ENCODE results near the gene ABCG4.
"Not testable (repeated sequence)": the region's sequence is repeated elsewhere in the genome, so short reads cannot be mapped to it uniquely, and the experiment has no call there.

Gene ABCG4

DNA sequence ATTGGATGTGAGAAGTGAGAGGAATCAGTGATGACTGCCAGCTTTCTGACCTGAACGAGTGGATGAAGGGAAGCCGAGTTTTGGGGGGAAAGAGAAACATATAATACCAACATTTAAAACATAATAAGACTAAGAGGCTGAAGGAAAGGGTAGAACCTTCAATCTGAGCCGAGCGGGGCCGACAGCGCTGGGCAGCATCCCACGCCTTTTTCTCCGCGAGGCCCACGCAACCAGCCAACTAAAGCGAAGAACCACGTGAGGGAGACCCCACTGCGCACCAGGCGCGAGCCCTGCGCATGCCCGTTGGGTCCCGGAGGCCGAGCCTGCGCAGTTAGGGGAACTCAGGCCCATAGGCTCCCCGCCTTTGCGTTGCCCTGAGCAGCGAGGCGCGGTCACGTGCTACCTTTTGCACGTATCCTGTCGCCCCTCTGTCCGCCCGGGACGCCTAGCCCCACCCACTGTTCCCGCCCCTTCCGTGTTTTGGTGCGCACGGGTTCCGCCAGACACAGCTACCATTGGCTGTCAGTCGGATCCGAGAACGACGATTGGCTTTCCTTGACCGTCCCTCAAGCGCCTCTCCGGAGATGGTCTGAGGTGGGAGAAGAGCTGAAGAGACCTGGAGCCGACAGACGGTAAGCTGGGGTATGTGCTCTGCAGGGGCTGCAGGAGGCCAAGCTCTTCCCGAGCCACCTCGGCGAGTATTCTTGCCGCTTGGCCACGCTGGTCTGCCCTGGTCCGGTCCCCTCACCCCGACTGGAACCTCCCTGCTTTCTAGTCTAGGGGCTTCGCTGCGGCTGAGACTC is 27.6 kb upstream of the ABCG4 start, which contains the start of gene HINFP:
TSS of gene HINFP (plus strand) at position 573 of the 803 bp plus-strand sequence. CDS start 5,365 bp downstream, outside the sequence.
- peak; percentile 96 for ATAC-seq (ENCODE audit: low read depth)
- Mint-ChIP-seq H3K27me3 (no peaks in the 10 kb centered on the region), H3K27ac (peak within 1 kb of the TSS; percentile 92), H3K9me3 (no peaks in the 10 kb centered on the region), H3K4me1 (peaks cover 20% of the 10 kb centered on the region), H3K36me3 (no peaks in the 10 kb centered on the region), H3K4me3 (peak within 1 kb of the TSS; percentile 90)
- DNase-seq (ENCODE audit: low spot score in 2 of 2), result peak; percentile 94 to 98

DNA sequence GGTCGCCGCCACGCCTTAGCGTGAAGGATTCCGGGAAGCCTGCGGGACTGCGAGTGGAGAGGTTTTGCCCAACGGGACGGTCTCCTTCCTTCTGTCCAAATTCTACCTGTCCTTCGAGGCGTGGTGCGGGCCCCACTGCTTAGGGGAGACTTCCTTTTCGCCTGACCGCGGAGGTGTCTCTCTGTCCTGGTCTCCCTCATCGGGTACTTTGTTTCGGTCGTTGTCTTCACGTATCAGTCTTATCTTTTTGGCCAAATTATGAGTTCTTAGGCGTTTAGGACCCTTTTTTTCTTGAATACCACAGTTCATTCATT is 27.1 kb upstream of the ABCG4 start:
- ATAC-seq (ENCODE audit: low read depth) (peak; percentile 0), DNase-seq (ENCODE audit: low spot score in 2 of 2) (no peak)
- Mint-ChIP-seq H3K27ac (peak overlapping the region; percentile 92), H3K4me1 (peaks cover 22% of the 10 kb centered on the region), H3K27me3 (no peaks in the 10 kb centered on the region), H3K36me3 (no peaks in the 10 kb centered on the region), H3K9me3 (no peaks in the 10 kb centered on the region), H3K4me3 (peak overlapping the region; percentile 90)

DNA sequence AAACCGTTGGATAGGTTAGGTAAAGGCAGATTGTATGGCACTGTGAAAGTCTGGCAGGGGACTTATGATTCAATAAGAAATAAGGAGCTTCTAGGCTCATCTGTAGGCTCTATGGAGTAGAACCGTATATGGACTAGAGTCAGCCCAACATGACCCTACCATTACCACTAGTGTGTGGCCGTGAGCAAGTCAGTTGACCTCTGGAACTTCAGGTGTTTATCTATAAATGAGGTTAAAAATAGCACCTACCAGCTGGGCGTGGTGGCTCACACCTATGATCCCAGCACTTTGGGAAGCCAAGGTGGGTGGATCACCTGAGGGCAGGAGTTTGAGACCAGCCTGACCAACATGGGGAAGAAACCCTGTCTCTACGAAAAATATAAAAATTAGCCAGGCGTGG is 23.0 kb upstream of the ABCG4 start:
- no peak overlapping the region for H3K4me3 Mint-ChIP-seq
- peaks cover 18% of the 10 kb centered on the region for H3K4me1 Mint-ChIP-seq
- DNase-seq (ENCODE audit: low spot score in 2 of 2) (no peak), ATAC-seq (ENCODE audit: low read depth) (no peak)
- H3K27ac Mint-ChIP-seq, result no peak overlapping the region
- no peaks in the 10 kb centered on the region for H3K9me3 Mint-ChIP-seq
- H3K27me3 Mint-ChIP-seq, result no peaks in the 10 kb centered on the region
- H3K36me3 Mint-ChIP-seq, result peaks cover 4% of the 10 kb centered on the region

DNA sequence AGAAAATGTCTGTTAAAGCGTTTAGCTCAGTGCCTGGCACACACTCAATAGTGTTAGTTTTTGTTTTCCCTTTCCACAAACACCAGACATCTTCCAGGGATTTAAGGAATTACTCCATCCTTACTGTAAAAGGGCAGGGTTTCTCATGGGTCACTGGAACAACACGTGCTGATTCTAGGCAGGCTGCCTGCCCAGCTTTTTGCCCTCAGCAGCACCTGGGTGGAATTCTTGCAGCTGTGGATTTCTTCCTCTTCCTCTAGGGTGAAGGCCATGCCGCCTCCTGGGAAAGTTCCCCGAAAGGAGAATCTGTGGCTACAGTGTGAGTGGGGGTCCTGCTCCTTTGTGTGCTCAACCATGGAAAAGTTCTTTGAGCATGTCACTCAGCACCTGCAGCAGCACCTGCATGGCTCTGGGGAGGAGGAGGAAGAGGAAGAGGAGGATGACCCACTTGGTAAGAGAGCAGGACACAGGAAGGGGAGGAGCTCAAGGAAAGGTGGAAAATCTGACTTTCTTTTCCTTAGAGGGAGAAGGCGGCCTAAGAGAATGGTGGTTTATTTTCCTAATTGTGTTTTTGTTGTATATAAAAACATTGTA is 22.1 kb upstream of the ABCG4 start:
- H3K27ac Mint-ChIP-seq, result no peak overlapping the region
- ATAC-seq (ENCODE audit: low read depth), result no peak
- peaks cover 16% of the 10 kb centered on the region for H3K4me1 Mint-ChIP-seq
- H3K36me3 Mint-ChIP-seq, result peaks cover 13% of the 10 kb centered on the region
- H3K27me3 Mint-ChIP-seq, result no peaks in the 10 kb centered on the region
- no peak for DNase-seq (ENCODE audit: low spot score in 2 of 2)
- no peak overlapping the region for H3K4me3 Mint-ChIP-seq
- H3K9me3 Mint-ChIP-seq, result no peaks in the 10 kb centered on the region

DNA sequence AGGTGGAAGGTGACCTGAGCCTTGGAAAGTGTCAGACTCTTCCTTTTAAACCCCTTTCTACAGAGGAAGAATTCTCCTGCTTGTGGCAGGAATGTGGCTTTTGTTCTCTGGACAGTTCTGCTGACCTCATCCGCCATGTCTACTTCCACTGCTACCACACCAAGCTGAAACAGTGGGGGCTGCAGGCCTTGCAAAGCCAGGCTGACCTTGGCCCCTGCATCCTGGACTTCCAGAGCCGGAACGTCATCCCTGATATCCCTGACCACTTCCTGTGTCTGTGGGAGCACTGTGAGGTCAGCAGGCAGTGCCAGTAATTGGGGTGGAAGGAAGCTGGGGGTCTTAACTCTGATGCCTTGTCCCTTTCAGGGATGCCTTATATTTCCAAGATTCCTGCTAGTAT is 18.2 kb upstream of the ABCG4 start:
- Mint-ChIP-seq H3K9me3 (no peaks in the 10 kb centered on the region), H3K4me1 (peaks cover 5% of the 10 kb centered on the region), H3K4me3 (no peak overlapping the region), H3K36me3 (peaks cover 29% of the 10 kb centered on the region), H3K27me3 (no peaks in the 10 kb centered on the region), H3K27ac (no peak overlapping the region)
- DNase-seq (ENCODE audit: low spot score in 2 of 2), result no peak
- no peak for ATAC-seq (ENCODE audit: low read depth)

DNA sequence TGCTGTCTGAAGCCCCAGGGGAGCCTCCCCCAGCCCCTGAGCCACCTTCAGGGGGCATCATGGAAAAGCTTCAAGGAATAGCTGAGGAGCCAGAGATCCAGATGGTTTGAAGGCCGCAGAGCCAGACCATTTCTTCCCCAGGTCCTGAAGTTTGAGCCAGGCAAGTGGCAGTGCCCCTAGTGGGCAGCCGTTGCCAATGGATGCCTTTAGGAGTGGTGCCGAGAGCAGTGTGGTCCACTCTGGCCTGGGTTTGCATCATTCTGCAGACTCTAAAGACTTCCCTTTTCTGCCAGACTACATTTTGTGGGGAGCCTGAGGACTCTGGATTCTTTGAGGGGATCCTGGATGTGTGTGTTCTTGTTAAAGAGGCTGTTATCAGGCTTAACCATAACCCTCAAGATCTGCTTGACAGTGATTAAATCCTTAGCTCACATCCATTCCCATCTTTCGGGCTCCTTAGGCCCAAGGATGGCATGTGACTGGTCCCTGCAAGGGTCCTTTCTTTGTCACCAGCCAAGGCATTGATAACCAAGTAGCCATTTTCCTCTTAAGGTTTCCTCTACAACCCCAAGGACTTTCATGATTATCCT is 14.4 kb upstream of the ABCG4 start:
- H3K27ac Mint-ChIP-seq, result no peak overlapping the region
- ATAC-seq (ENCODE audit: low read depth) (peak; percentile 35), DNase-seq (ENCODE audit: low spot score in 2 of 2) (no peak)
- peaks cover 3% of the 10 kb centered on the region for H3K27me3 Mint-ChIP-seq
- H3K4me3 Mint-ChIP-seq, result no peak overlapping the region
- H3K36me3 Mint-ChIP-seq, result peaks cover 29% of the 10 kb centered on the region
- peaks cover 2% of the 10 kb centered on the region for H3K4me1 Mint-ChIP-seq
- no peaks in the 10 kb centered on the region for H3K9me3 Mint-ChIP-seq

DNA sequence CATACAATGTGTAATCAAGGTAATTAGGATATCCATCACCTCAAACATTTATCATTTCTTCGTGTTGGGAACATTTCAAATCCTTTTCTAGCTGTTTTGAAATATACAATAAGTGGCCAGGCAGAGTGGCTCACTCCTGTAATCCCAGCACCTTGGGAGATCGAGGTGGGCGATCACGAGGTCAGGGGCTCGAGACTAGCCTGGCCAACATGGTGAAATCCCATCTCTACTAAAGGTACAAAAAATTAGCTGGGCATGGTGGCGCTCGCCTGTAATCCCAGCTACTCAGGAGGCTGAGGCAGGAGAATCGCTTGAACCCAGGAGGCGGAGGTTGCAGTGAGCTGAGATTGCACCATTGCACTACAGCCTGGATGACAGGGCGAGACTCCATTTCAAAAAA is 9.6 kb upstream of the ABCG4 start:
- H3K9me3 Mint-ChIP-seq; DNase-seq (ENCODE audit: low spot score in 2 of 2); H3K27me3 Mint-ChIP-seq; ATAC-seq (ENCODE audit: low read depth); H3K4me3 Mint-ChIP-seq; H3K4me1 Mint-ChIP-seq; H3K27ac Mint-ChIP-seq; H3K36me3 Mint-ChIP-seq: not testable (repeated sequence)

DNA sequence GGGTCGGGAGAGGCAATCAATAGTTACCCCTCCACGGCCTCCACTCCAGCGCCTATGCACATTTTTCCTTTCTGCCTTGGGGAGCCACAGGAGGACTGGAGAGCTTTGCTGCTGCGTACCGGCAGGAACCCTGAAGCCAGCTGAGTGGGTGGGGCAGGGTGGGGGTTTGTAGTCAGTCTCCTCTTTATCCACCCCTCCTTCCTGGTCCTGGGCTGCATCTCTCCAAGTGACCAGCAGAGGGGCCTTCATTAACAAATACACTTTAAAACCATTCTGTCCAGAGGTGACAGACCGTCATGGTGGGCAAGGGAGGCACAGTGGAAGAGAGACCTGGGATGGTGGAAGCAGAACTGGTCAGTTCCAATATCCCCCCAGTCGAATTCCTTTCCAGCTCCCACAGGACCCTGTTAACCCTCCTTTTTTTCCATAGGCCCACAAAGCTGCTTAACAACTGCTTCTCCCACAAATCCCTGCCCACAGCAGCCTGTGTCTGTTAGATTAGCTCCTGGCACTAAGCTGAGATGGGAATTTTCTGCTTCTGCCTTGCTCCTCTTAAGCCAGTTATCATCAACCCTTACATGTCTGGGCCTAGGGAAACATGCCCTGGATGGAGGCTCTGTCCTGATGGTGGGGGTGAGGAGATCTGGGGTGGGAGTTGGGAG is 3.9 kb upstream of the ABCG4 start:
- Mint-ChIP-seq H3K27ac (no peak overlapping the region), H3K9me3 (no peaks in the 10 kb centered on the region), H3K4me1 (peaks cover 9% of the 10 kb centered on the region), H3K4me3 (no peak overlapping the region), H3K27me3 (peaks cover 23% of the 10 kb centered on the region), H3K36me3 (no peaks in the 10 kb centered on the region)
- DNase-seq (ENCODE audit: low spot score in 2 of 2), result peak; percentile 24 to 25
- ATAC-seq (ENCODE audit: low read depth), result peak; percentile 77

DNA sequence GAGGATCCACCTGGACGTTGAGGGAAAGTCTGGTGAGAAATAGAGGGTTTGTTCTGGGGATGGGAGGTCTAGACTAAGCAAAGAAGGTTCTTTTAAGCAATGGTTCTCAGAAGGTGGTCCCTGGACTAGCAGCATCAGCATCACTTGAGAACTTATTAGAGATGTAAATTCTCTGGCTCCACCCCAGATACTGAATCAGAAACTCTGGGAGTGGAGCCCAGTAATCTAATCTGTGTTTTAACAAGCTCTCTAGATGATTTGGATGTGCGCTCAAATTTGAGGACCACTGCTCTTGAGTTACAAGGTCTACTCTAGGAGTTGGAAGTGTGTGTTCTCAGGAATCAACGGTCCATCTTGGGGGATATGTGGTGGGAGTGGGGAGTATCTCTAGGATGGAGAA is 3.3 kb upstream of the ABCG4 start:
- Mint-ChIP-seq H3K27me3 (peaks cover 27% of the 10 kb centered on the region), H3K9me3 (no peaks in the 10 kb centered on the region), H3K4me3 (no peak overlapping the region), H3K36me3 (no peaks in the 10 kb centered on the region), H3K27ac (no peak overlapping the region), H3K4me1 (peaks cover 9% of the 10 kb centered on the region)
- ATAC-seq (ENCODE audit: low read depth) (no peak), DNase-seq (ENCODE audit: low spot score in 2 of 2) (no peak)

DNA sequence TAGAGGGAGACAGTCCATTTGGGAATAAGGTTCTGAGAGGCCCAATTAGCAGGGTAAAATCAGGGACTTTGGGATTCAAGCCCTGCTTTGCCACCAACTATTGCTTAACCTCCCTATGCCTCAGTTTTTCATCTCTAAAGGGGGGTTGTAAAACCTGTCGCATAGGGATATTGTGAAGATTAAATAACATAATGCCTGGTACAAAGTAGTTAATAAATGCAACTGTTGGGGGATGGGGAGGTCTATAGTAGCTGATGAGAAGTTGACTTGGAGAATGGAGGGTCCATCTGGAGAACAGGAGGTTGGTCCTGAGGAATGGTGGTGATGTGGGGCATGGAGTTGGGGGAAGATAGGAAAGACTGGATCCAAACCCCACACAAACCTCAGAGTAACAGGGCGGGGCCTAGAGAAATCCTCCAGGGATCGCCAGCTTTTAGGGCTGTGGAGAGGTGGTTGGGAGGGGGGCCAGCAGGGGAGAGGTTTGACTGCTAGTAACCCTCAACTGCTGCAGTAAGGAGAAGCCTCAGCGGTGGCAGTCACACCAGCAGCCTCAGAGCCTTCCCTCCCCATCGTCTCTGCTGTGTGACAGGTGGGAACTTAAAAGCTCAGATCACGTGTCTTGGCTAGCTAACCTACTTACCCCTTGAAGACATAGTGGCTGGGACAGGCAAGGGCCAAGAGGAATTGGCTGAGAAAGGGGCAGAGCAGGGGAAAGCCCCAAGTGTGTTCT is 1.1 kb upstream of the ABCG4 start:
- no peak for DNase-seq (ENCODE audit: low spot score in 2 of 2)
- peak; percentile 20 for ATAC-seq (ENCODE audit: low read depth)

DNA sequence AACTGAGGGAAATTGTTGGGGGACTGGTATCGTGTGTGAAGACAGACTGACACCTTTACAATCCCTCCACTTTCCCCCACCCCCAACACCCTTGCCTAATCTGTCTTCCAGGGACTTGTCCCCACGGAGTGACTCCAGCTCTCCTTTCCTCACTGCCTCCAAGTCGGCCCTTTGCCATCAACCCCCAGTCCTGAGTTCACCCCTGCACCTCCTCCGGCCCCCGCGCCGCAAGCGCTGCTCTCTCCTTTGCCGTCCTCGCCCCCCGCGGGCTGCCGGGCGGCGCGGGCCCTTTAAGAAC is 183 bp upstream of the ABCG4 start:
- H3K27me3 Mint-ChIP-seq, result peaks cover 30% of the 10 kb centered on the region
- H3K4me3 Mint-ChIP-seq, result peak overlapping the region; percentile 66
- DNase-seq (ENCODE audit: low spot score in 2 of 2), result no peak
- H3K27ac Mint-ChIP-seq, result no peak overlapping the region
- no peak for ATAC-seq (ENCODE audit: low read depth)
- peaks cover 9% of the 10 kb centered on the region for H3K4me1 Mint-ChIP-seq
- no peaks in the 10 kb centered on the region for H3K9me3 Mint-ChIP-seq
- H3K36me3 Mint-ChIP-seq, result no peaks in the 10 kb centered on the region

More for the DNA sequence above, 1.1 kb upstream of the ABCG4 start:
- Mint-ChIP-seq H3K4me1 (peaks cover 9% of the 10 kb centered on the region), H3K27me3 (peaks cover 29% of the 10 kb centered on the region), H3K9me3 (no peaks in the 10 kb centered on the region), H3K4me3 (peak overlapping the region; percentile 39), H3K27ac (no peak overlapping the region), H3K36me3 (no peaks in the 10 kb centered on the region)

DNA sequence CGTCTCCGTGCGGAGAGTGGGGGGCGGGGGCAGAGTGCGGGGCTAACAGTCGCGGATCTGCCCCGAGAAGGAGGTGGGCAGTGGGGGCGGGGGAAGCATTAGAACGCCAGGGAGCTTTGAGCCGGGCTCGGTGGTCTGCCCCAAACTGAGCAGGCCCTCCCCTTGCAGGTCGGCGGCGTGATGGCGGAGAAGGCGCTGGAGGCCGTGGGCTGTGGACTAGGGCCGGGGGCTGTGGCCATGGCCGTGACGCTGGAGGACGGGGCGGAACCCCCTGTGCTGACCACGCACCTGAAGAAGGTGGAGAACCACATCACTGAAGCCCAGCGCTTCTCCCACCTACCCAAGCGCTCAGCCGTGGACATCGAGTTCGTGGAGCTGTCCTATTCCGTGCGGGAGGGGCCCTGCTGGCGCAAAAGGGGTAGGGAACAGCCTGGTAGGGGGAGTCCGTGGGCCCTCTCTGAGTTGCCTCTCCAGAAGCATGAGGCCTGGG is 979 bp downstream of the ABCG4 start:
- Mint-ChIP-seq H3K4me1 (peaks cover 9% of the 10 kb centered on the region), H3K27ac (no peak overlapping the region), H3K4me3 (peak overlapping the region; percentile 47), H3K36me3 (no peaks in the 10 kb centered on the region), H3K9me3 (no peaks in the 10 kb centered on the region), H3K27me3 (peaks cover 32% of the 10 kb centered on the region)
- DNase-seq (ENCODE audit: low spot score in 2 of 2) (no peak), ATAC-seq (ENCODE audit: low read depth) (no peak)

DNA sequence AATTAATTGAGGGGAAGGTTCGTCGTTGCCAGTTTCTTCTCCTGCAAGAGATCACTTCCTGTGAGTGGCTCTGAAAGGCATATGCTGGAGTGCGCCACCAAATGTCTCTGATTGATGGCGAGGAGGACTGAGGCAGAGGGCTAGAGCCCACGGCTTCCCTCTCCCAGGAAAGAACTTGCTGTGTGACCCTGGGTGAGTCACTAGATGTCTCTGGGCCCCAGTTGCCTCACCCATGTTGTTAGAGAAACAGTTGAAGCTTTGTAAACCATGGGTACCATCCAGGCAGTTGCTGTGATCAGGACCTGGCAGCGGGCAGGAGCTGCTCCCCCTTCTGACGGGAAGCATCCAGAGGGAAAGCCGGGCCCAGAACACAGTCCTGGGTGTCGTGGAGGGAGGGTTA is 3.2 kb downstream of the ABCG4 start:
- H3K4me1 Mint-ChIP-seq, result peaks cover 12% of the 10 kb centered on the region
- H3K27ac Mint-ChIP-seq, result no peak overlapping the region
- H3K27me3 Mint-ChIP-seq, result peaks cover 32% of the 10 kb centered on the region

DNA sequence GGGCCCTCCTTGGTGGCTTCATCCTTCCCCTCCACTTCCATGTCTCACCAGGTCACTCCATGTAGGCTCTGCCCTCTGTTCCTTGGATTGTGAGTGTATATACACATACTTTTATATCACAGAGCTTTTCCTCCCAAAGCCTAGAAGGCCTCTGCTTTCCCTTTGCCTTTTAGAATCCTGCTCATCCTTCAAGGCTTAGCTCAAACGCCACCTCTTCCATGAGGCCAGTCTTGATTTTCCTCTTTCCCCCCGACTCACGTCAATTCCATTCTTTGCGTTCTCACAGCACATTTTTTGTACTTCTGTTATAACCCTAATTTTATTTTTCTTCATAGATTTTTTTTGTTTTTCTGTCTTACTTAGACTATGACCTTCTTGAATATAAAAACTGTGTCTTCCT is 3.8 kb downstream of the ABCG4 start:
- no peak for DNase-seq (ENCODE audit: low spot score in 2 of 2)
- Mint-ChIP-seq H3K9me3 (no peaks in the 10 kb centered on the region), H3K36me3 (no peaks in the 10 kb centered on the region), H3K27me3 (peaks cover 27% of the 10 kb centered on the region), H3K4me3 (no peak overlapping the region), H3K27ac (no peak overlapping the region), H3K4me1 (peaks cover 11% of the 10 kb centered on the region)
- no peak for ATAC-seq (ENCODE audit: low read depth)

More for the DNA sequence above, 3.2 kb downstream of the ABCG4 start:
- Mint-ChIP-seq H3K9me3 (no peaks in the 10 kb centered on the region), H3K36me3 (no peaks in the 10 kb centered on the region), H3K4me3 (no peak overlapping the region)
- no peak for ATAC-seq (ENCODE audit: low read depth)
- no peak for DNase-seq (ENCODE audit: low spot score in 2 of 2)
